HepG2 (cell line): ENCODE results near the gene C1orf21. TPM values are rescaled to one million over a fixed set of nuclear protein-coding genes. Genes with fewer than 3 reads are reported as not detected.

Source experiments
- ATAC-seq: fragments of 200-7000 bp; cut with Tn5 transposase; 3 replicates; pipeline ENCODE4 v1.9.1; 2020; ENCODE audit warnings: mild to moderate bottlenecking, moderate library complexity
- BruUV-seq: library from RNA; stranded (reverse); fragments of 400-500 nt; replicated peaks from 2 replicates; lab custom pipeline; 2021; lab: Mats Ljungman, UMichigan
- CTCF ChIA-PET: fragments of 300-600 bp; formaldehyde crosslinking; extraction: SDS; loops from one replicate; lab custom pipeline; 2021; ENCODE audit warnings: low total read pairs, inconsistent platforms, low intra/inter-chr PET ratio; lab: Yijun Ruan, JAX
- POLR2A ChIA-PET: fragments of 350-600 bp; sonication (Branson Sonifier 250); formaldehyde crosslinking; loops from one replicate; lab custom pipeline; 2020; ENCODE audit warnings: antibody characterized with exemption, inconsistent platforms; lab: Yijun Ruan, JAX
- DNase-seq: peaks from one replicate; pipeline ENCODE4 v3.0.0-alpha.2; 2015; ENCODE audit warnings: low spot score
- FAIRE-seq: peaks from 3 replicates; lab custom pipeline; 2011; peaks lifted over from hg19 to GRCh38; lab: Jason Lieb, UNC
- H2AFZ ChIP-seq: one replicate; pipeline ENCODE4 v1.6.1; 2011; ENCODE audit warnings: low read length, inconsistent platforms
- H3K27ac ChIP-seq: fragments of 300-600 bp; 3 replicates; pipeline ENCODE4 v1.8.0; 2011; ENCODE audit warnings: mixed run types, mild to moderate bottlenecking, mixed read lengths, low read length, inconsistent platforms; ENCODE audit not compliant: insufficient read depth; ENCODE audit errors: extremely low read length
- H3K27me3 ChIP-seq, 2 experiments: fragments of 200-600 bp in 1 of 2; 2 replicates in 1 of 2; 3 replicates in 1 of 2; pipeline versions ENCODE4 v1.6.0 to v1.8.0; 2011; ENCODE audit warnings: low read length in 2 of 2, mild to moderate bottlenecking in 2 of 2, moderate library complexity in 2 of 2, inconsistent platforms in 1 of 2; ENCODE audit not compliant: insufficient read depth in 2 of 2, control insufficient read depth in 1 of 2
- H3K36me3 ChIP-seq, 2 experiments: fragments of 200-600 bp in 1 of 2; replicated peaks in 1 of 2; 2 replicates in 1 of 2; 3 replicates in 1 of 2; pipeline versions ENCODE4 v1.5.1 to v1.8.0; 2011; ENCODE audit warnings: low read length in 2 of 2, inconsistent platforms in 1 of 2; ENCODE audit not compliant: insufficient read depth in 2 of 2, control insufficient read depth in 1 of 2
- H3K4me1 ChIP-seq: 2 replicates; pipeline ENCODE4 v1.5.1; 2012; ENCODE audit warnings: low read length, inconsistent platforms; ENCODE audit not compliant: insufficient read depth
- H3K4me2 ChIP-seq: 2 replicates; pipeline ENCODE4 v1.6.0; 2011; ENCODE audit warnings: low read depth, low read length, inconsistent platforms
- H3K4me3 ChIP-seq, 3 experiments: fragments of 200-600 bp in 1 of 3; sonication (generic), shearing (Covaris generic) in 1 of 3; replicated peaks in 1 of 3; 2 replicates each; pipeline ENCODE4 v1.5.1; 2011 to 2016; ENCODE audit warnings: low read length in 3 of 3, inconsistent platforms in 2 of 3, low read depth in 2 of 3, mild to moderate bottlenecking in 2 of 3, control low read depth in 1 of 3, mixed read lengths in 1 of 3; ENCODE audit not compliant: insufficient read depth in 1 of 3
- H3K79me2 ChIP-seq: one replicate; pipeline ENCODE4 v1.6.1; 2011; ENCODE audit warnings: low read length, inconsistent platforms; ENCODE audit not compliant: insufficient read depth
- H3K9ac ChIP-seq: 2 replicates; pipeline ENCODE4 v1.6.0; 2011; ENCODE audit warnings: mild to moderate bottlenecking, low read depth, low read length, inconsistent platforms; ENCODE audit not compliant: insufficient read depth
- H3K9me3 ChIP-seq: 2 replicates; pipeline ENCODE4 v1.5.1; 2012; ENCODE audit warnings: mild to moderate bottlenecking, low read length
- H4K20me1 ChIP-seq: 2 replicates; pipeline ENCODE4 v1.6.0; 2011; ENCODE audit warnings: inconsistent platforms, mild to moderate bottlenecking, low read length, moderate library complexity; ENCODE audit not compliant: insufficient read depth
- GABPB1 ChIP-seq: IDR thresholded peaks from 2 replicates; pipeline ENCODE4 v1.6.1; 2016; ENCODE audit warnings: mild to moderate bottlenecking, missing genetic modification reagents, moderate library complexity, missing compliant biosample characterization
- MATR3 ChIP-seq: sonication (generic); formaldehyde crosslinking; IDR thresholded peaks from 2 replicates; pipeline ENCODE4 v1.4.0; 2020; ENCODE audit warnings: missing genetic modification reagents
- NFYB ChIP-seq: sonication (generic); formaldehyde crosslinking; IDR thresholded peaks from 2 replicates; pipeline ENCODE4 v1.4.0; 2020; ENCODE audit warnings: missing genetic modification reagents
- RAD51 ChIP-seq: fragments of 450-650 bp; IDR thresholded peaks from 2 replicates; pipeline ENCODE4 v1.6.1; 2016; ENCODE audit warnings: borderline replicate concordance
- SMAD3 ChIP-seq: sonication (generic); formaldehyde crosslinking; IDR thresholded peaks from 2 replicates; pipeline ENCODE4 v1.4.0; 2020; ENCODE audit warnings: missing genetic modification reagents
- ZNF282 ChIP-seq: fragments of 450-650 bp; IDR thresholded peaks from 2 replicates; pipeline ENCODE4 v1.6.1; 2018; ENCODE audit not compliant: partially characterized antibody
- WGBS: methylation state at CpG from one replicate; pipeline ENCODE4 v1.1.6; 2017; ENCODE audit warnings: low lambda C conversion rate; 5-methylcytosine and 5-hydroxymethylcytosine counted together
- in situ Hi-C: cut with HindIII; loops from 2 replicates; pipeline ENCODE4 v1.10.0; 2017; ENCODE audit warnings: low pct_unique_long_range_greater_than_20kb; ENCODE audit not compliant: extremely low pct_ligation_motif_present
- intact Hi-C: fragments of 100-400 bp; cut with micrococcal nuclease; formaldehyde crosslinking; loops from one replicate; pipeline ENCODE4 v1.10.0; 2022; ENCODE audit not compliant: unreplicated experiment
- polyA plus RNA-seq, 8 experiments: library from polyadenylated mRNA; depleted of rRNA in 3 of 8; stranded (reverse) in 7 of 8; unstranded in 1 of 8; fragments of >200 nt; fragmentation: Illumina TruSeq in 4 of 8; extraction: Trizol in 4 of 8; gene quantifications; 2 replicates each; pipeline versions ENCODE4 v1.2.1 to v1.2.3, GENCODE V29; 2011 to 2016; ENCODE audit warnings: low read depth in 4 of 8, missing spikeins in 1 of 8, mixed read lengths in 1 of 8; ENCODE audit not compliant: insufficient read depth in 1 of 8
- total RNA-seq, 5 experiments: library from RNA; depleted of rRNA; stranded (reverse); fragments of >200 nt; fragmentation: Illumina TruSeq; extraction: Trizol; gene quantifications; 2 replicates each; pipeline ENCODE4 v1.2.3, GENCODE V29; 2016; ENCODE audit warnings: low read depth in 1 of 5
- TF ChIP-seq, protein P1 (sequence below): sonication (generic); formaldehyde crosslinking; IDR thresholded peaks from 2 replicates; pipeline ENCODE4 v1.5.0; 2020; ENCODE audit warnings: mild to moderate bottlenecking, missing genetic modification reagents, borderline replicate concordance

C1orf21 gene
- total and polyA plus RNA-seq, 2 of the 13 experiments (the other 11 are each of a cell fraction or from before 2014, with no cell fraction given): not detected

DNA sequence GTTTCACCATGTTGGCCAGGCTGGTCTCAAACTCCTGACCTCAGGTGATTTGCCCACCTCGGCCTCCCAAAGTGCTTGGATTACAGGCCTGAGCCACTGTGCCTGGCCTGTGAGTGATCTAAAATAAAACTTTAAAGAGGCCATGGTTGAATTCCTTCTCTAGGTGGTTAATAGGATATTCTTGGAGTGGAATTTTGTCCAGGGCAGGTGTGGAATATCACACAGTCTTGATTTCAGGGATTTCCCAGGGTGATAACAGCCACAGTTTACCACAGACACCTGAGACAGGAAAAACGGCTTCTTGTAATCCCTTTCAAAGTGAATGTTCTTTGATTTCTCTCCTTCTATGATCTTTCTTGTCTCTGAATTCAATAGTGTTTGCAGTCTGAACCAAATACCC is 32.1 kb upstream of the C1orf21 start (continued):
- TF ChIP-seq, protein P1, sequence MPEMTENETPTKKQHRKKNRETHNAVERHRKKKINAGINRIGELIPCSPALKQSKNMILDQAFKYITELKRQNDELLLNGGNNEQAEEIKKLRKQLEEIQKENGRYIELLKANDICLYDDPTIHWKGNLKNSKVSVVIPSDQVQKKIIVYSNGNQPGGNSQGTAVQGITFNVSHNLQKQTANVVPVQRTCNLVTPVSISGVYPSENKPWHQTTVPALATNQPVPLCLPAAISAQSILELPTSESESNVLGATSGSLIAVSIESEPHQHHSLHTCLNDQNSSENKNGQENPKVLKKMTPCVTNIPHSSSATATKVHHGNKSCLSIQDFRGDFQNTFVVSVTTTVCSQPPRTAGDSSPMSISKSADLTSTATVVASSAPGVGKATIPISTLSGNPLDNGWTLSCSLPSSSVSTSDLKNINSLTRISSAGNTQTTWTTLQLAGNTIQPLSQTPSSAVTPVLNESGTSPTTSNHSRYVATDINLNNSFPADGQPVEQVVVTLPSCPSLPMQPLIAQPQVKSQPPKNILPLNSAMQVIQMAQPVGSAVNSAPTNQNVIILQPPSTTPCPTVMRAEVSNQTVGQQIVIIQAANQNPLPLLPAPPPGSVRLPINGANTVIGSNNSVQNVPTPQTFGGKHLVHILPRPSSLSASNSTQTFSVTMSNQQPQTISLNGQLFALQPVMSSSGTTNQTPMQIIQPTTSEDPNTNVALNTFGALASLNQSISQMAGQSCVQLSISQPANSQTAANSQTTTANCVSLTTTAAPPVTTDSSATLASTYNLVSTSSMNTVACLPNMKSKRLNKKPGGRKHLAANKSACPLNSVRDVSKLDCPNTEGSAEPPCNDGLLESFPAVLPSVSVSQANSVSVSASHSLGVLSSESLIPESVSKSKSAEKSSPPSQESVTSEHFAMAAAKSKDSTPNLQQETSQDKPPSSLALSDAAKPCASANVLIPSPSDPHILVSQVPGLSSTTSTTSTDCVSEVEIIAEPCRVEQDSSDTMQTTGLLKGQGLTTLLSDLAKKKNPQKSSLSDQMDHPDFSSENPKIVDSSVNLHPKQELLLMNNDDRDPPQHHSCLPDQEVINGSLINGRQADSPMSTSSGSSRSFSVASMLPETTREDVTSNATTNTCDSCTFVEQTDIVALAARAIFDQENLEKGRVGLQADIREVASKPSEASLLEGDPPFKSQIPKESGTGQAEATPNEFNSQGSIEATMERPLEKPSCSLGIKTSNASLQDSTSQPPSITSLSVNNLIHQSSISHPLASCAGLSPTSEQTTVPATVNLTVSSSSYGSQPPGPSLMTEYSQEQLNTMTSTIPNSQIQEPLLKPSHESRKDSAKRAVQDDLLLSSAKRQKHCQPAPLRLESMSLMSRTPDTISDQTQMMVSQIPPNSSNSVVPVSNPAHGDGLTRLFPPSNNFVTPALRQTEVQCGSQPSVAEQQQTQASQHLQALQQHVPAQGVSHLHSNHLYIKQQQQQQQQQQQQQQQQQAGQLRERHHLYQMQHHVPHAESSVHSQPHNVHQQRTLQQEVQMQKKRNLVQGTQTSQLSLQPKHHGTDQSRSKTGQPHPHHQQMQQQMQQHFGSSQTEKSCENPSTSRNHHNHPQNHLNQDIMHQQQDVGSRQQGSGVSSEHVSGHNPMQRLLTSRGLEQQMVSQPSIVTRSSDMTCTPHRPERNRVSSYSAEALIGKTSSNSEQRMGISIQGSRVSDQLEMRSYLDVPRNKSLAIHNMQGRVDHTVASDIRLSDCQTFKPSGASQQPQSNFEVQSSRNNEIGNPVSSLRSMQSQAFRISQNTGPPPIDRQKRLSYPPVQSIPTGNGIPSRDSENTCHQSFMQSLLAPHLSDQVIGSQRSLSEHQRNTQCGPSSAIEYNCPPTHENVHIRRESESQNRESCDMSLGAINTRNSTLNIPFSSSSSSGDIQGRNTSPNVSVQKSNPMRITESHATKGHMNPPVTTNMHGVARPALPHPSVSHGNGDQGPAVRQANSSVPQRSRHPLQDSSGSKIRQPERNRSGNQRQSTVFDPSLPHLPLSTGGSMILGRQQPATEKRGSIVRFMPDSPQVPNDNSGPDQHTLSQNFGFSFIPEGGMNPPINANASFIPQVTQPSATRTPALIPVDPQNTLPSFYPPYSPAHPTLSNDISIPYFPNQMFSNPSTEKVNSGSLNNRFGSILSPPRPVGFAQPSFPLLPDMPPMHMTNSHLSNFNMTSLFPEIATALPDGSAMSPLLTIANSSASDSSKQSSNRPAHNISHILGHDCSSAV (CRISPR knock-in tag): no peak
- TF ChIP-seq, all 625 proteins: peak for 0

DNA sequence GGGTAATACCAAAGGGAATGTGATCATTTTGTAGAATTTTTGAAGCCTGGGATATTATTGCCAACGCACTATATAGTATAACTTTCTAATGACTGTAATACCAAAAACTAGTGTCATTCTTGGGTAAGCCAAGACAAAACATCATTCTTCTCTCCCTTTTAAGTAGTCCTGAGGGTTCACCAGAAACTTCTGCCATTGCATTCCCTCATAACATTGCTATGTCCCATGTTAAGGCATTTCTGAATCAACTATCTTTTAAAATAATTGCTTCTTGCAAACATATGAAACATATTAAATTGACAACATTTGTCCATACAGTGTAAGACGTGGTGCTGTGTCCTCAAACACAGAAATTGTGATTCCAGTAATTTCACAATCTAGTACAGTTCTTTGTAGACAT is 29.9 kb upstream of the C1orf21 start:
- no peak for ATAC-seq
- in situ Hi-C loops (no loop called here), intact Hi-C loops (no loop called here)
- Histone ChIP-seq H3K27me3 (0 out of 5 replicates have a peak, but pooled peaks cover 0 to 3% of the 10 kb centered on the region in 2 experiments), H3K79me2 (no peaks in the 10 kb centered on the region), H3K27ac (no peak overlapping the region), H2AFZ (no peak overlapping the region), H3K9ac (no peak overlapping the region), H3K4me3 (no peak overlapping the region), H3K4me1 (no peaks in the 10 kb centered on the region), H4K20me1 (no peaks in the 10 kb centered on the region), H3K36me3 (no peaks in the 10 kb centered on the region), H3K4me2 (no peak overlapping the region), H3K9me3 (no peaks in the 10 kb centered on the region)
- ChIA-PET POLR2A (no interaction called here), CTCF (no interaction called here)
- WGBS: 0% methylated on average over 2 of the region's 2 CpGs
- BruUV-seq: no TSS peak
- TF ChIP-seq RAD51: no peak
- TF ChIP-seq SMAD3 (CRISPR knock-in tag): no peak
- TF ChIP-seq MATR3 (CRISPR knock-in tag): no peak
- no peak for TF ChIP-seq GABPB1 (CRISPR knock-in tag)
- no peak for TF ChIP-seq NFYB (CRISPR knock-in tag)
- TF ChIP-seq ZNF282: no peak
- no peak for DNase-seq
- no peak for FAIRE-seq
